ENCODE measurements around the gene RAB11FIP3. TPM values are rescaled to one million over a fixed set of nuclear protein-coding genes. Genes with fewer than 3 reads are reported as not detected.

RAB11FIP3 gene
- total and polyA plus RNA-seq, 9 of the 15 experiments (the other 6 are each of a cell fraction or from before 2014, with no cell fraction given), result 0.46 to 13.1 (median 4.3) TPM

GRCh38 chr16:561957-562938, 136.8 kb downstream of the RAB11FIP3 start:
- no peak overlapping the region for H3K4me2 ChIP-seq (ENCODE audit: insufficient read depth, low read length)
- FAIRE-seq, result peak; percentile 86
- no peak overlapping the region for H3K4me3 ChIP-seq
- in situ Hi-C loops (cut with MboI) (no loop called here), intact Hi-C loops (cut with micrococcal nuclease) (no loop called here)
- no peaks in the 10 kb centered on the region for H3K36me3 ChIP-seq (ENCODE audit: control insufficient read depth, insufficient read depth, low read length)
- H3K9me3 ChIP-seq (replicated peaks; ENCODE audit: control insufficient read depth, insufficient read depth, low read depth, low read length), result no peaks in the 10 kb centered on the region
- no TSS peak for BruUV-seq (replicated peaks)
- peak overlapping the region in 1 of 2 experiments; percentile 58; a peak in 1 of 4 replicates for H3K9ac ChIP-seq (ENCODE audit: insufficient read depth in 1 of 2, low read depth in 2 of 2, low read length in 2 of 2)
- H2AFZ ChIP-seq (ENCODE audit: low read depth, low read length), result no peak overlapping the region
- peaks cover 3 to 17% of the 10 kb centered on the region in 2 experiments; a peak in 4 of 5 replicates for H3K27me3 ChIP-seq (ENCODE audit: control insufficient read depth in 2 of 2, insufficient read depth in 2 of 2, low read length in 2 of 2)
- H4K20me1 ChIP-seq (replicated peaks; ENCODE audit: control insufficient read depth, insufficient read depth, low read length), result no peaks in the 10 kb centered on the region
- H3K9me1 ChIP-seq (ENCODE audit: control insufficient read depth, insufficient read depth, low read length), result no peaks in the 10 kb centered on the region
- peaks cover 20 to 96% of the 10 kb centered on the region in 2 experiments for H3K4me1 ChIP-seq (replicated peaks in 1 of 2; ENCODE audit: control insufficient read depth in 2 of 2, insufficient read depth in 2 of 2, low read length in 2 of 2)
- WGBS (ENCODE audit: insufficient coverage, low coverage, missing lambda C conversion rate), result 41% methylated on average over 34 of the region's 43 CpGs
- 0 out of 3 replicates have a peak, but pooled peaks cover 1% of the 10 kb centered on the region for H3K79me2 ChIP-seq (ENCODE audit: control insufficient read depth, insufficient read depth, low read length)
- DNase-seq (ENCODE audit: extremely low read depth in 1 of 4, low spot score in 3 of 4), result no peak
- no peak for ATAC-seq
- ChIA-PET POLR2A (interaction anchor here (0.6 kb wide), 2 partner anchors 119 to 166 kb away, joined by 3 read pairs; no protein-coding TSS in a partner anchor), CTCF (ENCODE audit: low intra/inter-chr PET ratio) (no interaction called here)
- no peak overlapping the region for H3K27ac ChIP-seq (ENCODE audit: extremely low read depth, low read depth, low read length)
- TF ChIP-seq SIX5 (IDR thresholded peaks at IDR 0.05; ENCODE audit: borderline replicate concordance in 1 of 2, insufficient read depth in 1 of 2, low read depth in 1 of 2, low read length in 2 of 2) (no peak), ZBTB1 (CRISPR knock-in tag; IDR thresholded peaks at IDR 0.05; ENCODE audit: borderline replicate concordance, low read depth) (0 out of 2 replicates have a peak, but pooled peaks have one; percentile 26), NFRKB (IDR thresholded peaks at IDR 0.05; ENCODE audit: low read depth) (no peak), CEBPG (CRISPR knock-in tag; IDR thresholded peaks at IDR 0.05) (0 out of 2 replicates have a peak, but pooled peaks have one; percentile 27), CEBPG (tag; conservative IDR thresholded peaks at IDR 0.05 in 1 of 2, IDR thresholded peaks at IDR 0.05 in 1 of 2) (no peak), KDM1A (IDR thresholded peaks at IDR 0.05) (peak in 1 of 2 experiments; percentile 94; a peak in 2 of 4 replicates), E2F6 (IDR thresholded peaks at IDR 0.05; ENCODE audit: borderline replicate concordance in 1 of 2, extremely low read depth in 1 of 2, insufficient read depth in 1 of 2, insufficient read length in 1 of 2, low read depth in 1 of 2, low read length in 1 of 2, poor library complexity in 1 of 2, severe bottlenecking in 1 of 2) (peak in 1 of 2 experiments; percentile 10), ZNF76 (CRISPR knock-in tag; IDR thresholded peaks at IDR 0.05; ENCODE audit: borderline replicate concordance) (no peak), FOXP1 (CRISPR knock-in tag; IDR thresholded peaks at IDR 0.05) (0 out of 2 replicates have a peak, but pooled peaks have one; percentile 27), PHF20 (IDR thresholded peaks at IDR 0.05; ENCODE audit: partially characterized antibody) (peak; percentile 17), STAT5A (IDR thresholded peaks at IDR 0.05; ENCODE audit: borderline replicate concordance, low read length) (no peak), DPF2 (IDR thresholded peaks at IDR 0.05) (no peak), SP2 (IDR thresholded peaks at IDR 0.05; ENCODE audit: extremely low read depth, low read depth, low read length, poor library complexity, severe bottlenecking) (no peak)
- TF ChIP-seq, protein P1, sequence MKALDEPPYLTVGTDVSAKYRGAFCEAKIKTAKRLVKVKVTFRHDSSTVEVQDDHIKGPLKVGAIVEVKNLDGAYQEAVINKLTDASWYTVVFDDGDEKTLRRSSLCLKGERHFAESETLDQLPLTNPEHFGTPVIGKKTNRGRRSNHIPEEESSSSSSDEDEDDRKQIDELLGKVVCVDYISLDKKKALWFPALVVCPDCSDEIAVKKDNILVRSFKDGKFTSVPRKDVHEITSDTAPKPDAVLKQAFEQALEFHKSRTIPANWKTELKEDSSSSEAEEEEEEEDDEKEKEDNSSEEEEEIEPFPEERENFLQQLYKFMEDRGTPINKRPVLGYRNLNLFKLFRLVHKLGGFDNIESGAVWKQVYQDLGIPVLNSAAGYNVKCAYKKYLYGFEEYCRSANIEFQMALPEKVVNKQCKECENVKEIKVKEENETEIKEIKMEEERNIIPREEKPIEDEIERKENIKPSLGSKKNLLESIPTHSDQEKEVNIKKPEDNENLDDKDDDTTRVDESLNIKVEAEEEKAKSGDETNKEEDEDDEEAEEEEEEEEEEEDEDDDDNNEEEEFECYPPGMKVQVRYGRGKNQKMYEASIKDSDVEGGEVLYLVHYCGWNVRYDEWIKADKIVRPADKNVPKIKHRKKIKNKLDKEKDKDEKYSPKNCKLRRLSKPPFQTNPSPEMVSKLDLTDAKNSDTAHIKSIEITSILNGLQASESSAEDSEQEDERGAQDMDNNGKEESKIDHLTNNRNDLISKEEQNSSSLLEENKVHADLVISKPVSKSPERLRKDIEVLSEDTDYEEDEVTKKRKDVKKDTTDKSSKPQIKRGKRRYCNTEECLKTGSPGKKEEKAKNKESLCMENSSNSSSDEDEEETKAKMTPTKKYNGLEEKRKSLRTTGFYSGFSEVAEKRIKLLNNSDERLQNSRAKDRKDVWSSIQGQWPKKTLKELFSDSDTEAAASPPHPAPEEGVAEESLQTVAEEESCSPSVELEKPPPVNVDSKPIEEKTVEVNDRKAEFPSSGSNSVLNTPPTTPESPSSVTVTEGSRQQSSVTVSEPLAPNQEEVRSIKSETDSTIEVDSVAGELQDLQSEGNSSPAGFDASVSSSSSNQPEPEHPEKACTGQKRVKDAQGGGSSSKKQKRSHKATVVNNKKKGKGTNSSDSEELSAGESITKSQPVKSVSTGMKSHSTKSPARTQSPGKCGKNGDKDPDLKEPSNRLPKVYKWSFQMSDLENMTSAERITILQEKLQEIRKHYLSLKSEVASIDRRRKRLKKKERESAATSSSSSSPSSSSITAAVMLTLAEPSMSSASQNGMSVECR (CRISPR knock-in tag; IDR thresholded peaks at IDR 0.05), result peak; percentile 53; the same call in 1 of the 2 replicates

Measured in K562 (cell line).